HG03469 (cell line): ENCODE measurements around the gene HIPK2.

Experiments
- ATAC-seq: cut with Tn5 transposase; IDR thresholded peaks from one replicate; pipeline ENCODE4 v1.9.1; 2021; ENCODE audit warnings: mild to moderate bottlenecking, moderate library complexity, moderate number of reproducible peaks; ENCODE audit not compliant: unreplicated experiment

The HIPK2 gene

GRCh38 chr7:139753081-139753692 is 24.6 kb downstream of the HIPK2 start:
- ATAC-seq: no peak

- ATAC-seq: no peak
These were observed 25.2 kb downstream of the HIPK2 start for GRCh38 chr7:139752604-139753003.

- ATAC-seq: no peak
These were observed 25.6 kb downstream of the HIPK2 start for GRCh38 chr7:139752148-139752547.

- no peak for ATAC-seq
These were observed 27.2 kb downstream of the HIPK2 start for GRCh38 chr7:139750459-139751095.

GRCh38 chr7:139749545-139749944 is 28.3 kb downstream of the HIPK2 start:
- ATAC-seq: no peak

- no peak for ATAC-seq
These were observed 28.9 kb downstream of the HIPK2 start for GRCh38 chr7:139748941-139749340.

GRCh38 chr7:139748373-139748765 is 29.4 kb downstream of the HIPK2 start:
- no peak for ATAC-seq

GRCh38 chr7:139747662-139748372 is 30.0 kb downstream of the HIPK2 start:
- ATAC-seq: no peak

GRCh38 chr7:139746652-139747051 is 31.1 kb downstream of the HIPK2 start:
- ATAC-seq: no peak

GRCh38 chr7:139745678-139746143 is 32.1 kb downstream of the HIPK2 start:
- ATAC-seq: no peak

GRCh38 chr7:139744768-139745677 is 32.8 kb downstream of the HIPK2 start:
- ATAC-seq: no peak

GRCh38 chr7:139743967-139744767 is 33.6 kb downstream of the HIPK2 start:
- ATAC-seq: no peak

GRCh38 chr7:139743267-139743966 is 34.4 kb downstream of the HIPK2 start:
- ATAC-seq: no peak

- no peak for ATAC-seq
These were observed 35.9 kb downstream of the HIPK2 start for GRCh38 chr7:139741789-139742344.

GRCh38 chr7:139741239-139741638 is 36.6 kb downstream of the HIPK2 start:
- no peak for ATAC-seq

GRCh38 chr7:139739863-139740597 is 37.8 kb downstream of the HIPK2 start:
- no peak for ATAC-seq

GRCh38 chr7:139738772-139739171 is 39.0 kb downstream of the HIPK2 start:
- no peak for ATAC-seq

GRCh38 chr7:139738101-139738489 is 39.7 kb downstream of the HIPK2 start:
- ATAC-seq: no peak
